ENCODE measurements around the gene SF1.

The SF1 gene

DNA sequence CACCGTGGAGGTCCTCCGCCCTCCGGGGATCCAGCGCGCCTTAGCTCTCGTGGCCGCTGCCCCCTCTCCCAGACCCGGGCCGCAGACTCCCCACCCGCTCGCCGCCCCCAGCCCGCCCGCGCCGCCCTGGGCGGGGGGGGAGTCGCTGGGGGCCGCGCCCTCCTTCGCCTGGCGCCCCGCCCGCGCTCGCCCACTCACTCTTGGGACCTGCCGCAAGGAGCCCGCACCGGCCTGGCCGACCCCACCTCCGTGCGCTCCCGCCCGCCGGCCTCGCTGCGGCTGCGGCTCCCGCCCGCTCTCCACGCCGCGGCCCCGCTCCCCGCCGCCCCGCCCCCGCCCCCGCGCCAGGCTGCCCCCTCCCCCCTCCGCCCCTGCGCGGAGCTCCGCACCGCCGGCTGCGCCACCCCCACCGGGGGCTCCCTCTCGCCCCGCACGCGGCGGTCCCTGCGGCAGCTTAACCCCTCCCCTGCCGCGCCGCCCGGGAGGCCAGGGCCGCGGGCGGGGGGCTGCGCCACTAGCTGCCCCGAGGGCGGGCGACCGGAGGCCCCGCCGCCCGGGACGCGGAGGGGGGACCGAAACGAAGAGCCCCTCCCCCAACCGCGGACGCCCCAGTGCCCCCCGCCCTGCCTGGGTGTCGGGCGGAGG, 33.7 kb downstream of the SF1 start:
- no peak for DNase-seq

DNA sequence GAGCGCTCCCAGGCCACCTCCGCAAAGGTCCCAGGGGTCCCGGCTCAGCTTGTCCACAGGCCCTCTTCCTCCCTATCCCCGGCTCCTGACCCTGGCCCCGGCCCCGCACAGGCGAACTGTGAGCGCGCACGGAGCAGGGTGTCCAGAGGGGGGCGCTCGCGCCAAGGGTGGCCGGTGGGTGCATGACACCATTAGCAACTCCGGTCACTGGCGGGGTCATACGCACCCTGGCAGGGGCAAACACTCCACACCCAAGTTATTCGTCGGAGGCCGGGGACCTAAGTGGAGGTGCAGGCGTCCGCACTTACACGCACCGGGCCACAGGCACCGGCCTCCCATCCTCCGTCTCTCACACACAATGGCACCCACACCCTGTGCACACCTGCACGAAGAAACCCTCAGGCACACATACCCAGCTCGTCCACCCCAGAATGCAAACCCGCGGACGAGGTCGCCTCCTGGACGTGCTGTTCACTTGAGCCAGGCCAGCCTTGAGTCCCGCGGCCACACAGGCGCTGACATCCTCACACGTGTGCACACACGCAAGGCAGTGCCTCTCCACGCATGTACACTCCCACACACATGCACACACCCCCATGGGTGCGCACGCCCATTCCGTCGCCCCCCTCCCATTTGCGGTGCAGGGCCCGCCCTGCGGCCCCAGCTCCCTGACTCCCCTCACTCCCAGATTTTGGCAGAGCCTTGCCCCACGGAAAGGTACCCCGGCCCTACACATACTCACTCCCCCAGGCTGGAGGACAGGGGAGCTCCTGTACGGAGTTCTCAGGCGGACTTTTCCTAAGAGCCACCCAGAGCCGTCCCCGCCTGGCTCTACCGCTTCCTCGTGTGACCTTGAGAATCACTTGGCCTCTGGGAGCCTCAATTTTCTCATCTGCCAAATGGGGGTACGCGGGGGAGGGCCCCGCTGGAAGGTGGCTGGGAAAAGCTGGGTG, 34.5 kb downstream of the SF1 start, which contains the start of gene RASGRP2:
RASGRP2 (minus strand) TSS at position 552 of the 953 bp plus-strand sequence. CDS start 1,276 bp downstream, outside the sequence.
- peak; percentile 91 for DNase-seq

DNA sequence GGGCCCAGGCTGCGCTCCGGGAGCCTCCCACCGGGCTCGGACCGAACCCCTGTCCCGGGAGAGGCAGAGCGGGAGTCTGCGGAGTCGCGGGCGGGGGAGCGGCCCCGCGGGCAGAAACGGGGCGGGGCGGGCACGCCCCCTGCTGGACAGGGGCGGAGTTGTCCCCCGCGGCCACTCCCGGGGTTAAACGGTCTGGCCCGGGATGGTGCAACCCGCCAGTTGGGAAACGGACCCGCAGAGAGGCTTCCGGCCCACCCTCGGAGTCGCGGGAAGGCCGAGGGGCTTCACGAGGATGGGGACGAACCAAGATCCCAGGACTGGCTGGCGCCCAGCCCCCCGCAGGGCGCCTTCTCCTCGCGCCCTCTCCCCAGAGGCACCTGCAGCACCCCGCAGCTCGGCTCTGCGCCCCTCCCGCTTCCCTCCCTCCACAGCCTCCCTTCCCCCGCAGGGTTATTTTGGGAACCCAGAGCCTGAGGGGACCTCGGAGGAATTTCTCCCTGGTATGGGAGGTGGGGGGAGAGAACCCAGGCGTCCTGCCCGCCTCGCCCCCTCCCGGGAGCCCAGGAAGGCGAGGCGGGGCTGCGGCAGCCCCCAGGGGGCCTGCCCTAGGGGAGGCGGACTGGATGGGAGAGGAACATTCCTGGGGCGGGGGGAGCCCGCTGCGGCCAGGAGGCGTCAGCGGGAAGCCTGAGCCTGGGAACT, 35.3 kb downstream of the SF1 start:
- peak; percentile 88 for DNase-seq

DNA sequence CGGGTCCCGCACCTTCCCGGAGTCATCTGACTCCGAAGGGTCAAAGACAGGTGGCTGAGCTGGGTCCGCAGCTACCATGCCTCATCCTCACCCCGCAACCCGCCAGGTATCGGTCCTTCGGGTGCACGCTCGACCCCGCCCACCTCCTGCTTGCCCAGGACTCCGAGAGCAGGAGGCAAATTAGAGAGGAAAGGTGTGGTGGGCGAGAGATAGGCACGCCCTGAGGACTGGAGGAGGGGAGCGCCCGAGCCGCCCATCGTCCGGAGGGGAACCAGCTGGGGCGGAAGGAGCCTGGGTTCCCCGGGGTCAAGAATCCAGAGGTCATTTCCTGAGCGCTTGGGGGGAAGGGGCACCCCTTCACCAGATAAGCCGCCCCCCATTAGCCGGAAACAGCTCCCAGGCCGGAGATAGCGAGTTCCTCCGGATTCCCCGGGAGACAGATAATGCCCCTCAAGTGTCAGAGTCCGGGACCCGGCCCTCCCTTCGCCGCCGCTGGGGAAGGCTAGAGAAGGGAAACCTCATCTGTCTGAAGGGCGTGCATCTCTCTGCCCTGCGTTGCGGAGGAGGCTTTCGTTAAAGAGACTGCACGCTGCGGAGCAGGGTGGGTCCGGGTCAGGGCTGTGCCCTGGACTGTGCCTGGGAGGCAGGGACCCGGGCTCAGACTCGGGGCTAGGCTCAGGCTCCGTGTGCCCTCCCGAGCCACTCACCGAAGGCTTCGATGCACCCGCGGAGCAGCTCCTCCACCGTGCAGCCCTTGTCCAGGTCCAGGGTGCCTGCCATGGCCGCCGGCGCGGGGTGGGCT, 36.1 kb downstream of the SF1 start:
- no peak for DNase-seq

DNA sequence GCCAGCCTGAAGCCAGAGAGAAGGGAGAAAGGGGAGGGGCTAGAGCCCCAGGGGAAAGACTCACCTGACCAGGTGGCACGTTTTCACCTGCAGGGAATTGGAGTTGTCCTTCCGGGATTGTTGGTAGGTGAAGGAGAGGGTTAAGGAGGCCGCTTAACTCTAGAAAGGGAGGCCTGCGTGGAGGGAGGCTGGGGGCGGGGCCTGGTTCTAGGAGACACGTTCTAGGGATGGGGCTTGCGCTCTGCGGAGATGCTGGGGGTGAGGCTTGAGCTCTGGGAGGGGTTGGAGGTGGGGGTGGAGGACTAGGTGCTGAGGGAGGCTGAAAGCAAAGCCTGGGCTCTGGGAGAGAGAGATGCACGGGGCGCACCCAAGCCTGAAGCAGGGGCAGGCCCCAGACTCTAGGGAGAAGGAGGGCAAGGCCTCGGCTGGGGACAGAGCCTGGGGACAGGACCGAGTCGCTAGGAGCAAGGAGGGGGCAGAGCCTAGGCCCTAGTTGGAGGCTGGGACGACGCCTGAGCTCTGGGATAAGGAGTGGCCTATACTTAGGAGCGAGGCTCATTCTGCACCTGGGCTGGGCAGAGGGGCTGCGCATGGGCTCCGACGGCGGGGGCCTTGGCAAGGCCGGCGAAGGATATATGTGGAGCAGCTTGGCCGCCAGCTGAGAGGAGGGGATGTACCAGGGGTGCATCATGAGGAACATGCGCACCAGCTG, 36.8 kb downstream of the SF1 start:
- no peak for DNase-seq

DNA sequence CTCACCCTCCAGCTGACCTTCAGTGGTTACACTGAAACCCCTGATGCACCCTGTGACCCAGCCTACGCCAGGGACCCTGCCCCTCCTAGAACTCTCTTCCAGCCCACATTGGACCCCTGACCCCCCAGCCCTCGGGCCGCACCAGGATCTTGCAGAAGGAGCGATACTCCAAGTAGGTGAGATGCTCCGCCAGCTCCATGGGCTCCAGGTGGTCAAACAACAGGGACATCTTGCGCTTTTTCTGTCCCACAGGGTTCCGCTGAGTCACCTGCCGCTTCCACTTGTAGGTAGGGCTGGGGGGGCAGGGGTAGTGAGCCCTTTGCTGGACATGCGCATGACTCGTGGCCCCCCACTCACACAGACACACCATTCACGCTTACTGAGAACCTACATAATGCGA, 38.5 kb downstream of the SF1 start:
- DNase-seq = no peak

DNA sequence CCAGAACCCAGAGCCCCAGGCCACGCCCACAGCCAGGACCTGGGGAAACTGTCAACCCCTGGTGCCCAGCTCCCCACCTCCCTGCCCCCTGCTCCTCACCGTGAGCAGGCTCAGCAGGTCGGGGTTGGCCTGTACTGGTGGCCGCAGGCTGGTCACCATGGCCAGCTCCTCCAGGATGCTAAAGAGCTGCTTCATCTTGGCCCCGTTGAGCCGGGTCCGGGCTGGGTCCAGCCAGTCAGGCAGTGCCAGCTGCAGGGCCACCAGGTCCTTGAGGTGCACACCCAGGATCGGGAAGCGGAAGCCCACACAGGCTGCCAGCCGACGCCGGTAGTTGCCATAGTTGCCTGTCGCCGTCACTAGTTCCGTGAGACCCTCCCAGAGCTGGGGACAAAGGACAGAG, 41.7 kb downstream of the SF1 start:
- no peak for DNase-seq

DNA sequence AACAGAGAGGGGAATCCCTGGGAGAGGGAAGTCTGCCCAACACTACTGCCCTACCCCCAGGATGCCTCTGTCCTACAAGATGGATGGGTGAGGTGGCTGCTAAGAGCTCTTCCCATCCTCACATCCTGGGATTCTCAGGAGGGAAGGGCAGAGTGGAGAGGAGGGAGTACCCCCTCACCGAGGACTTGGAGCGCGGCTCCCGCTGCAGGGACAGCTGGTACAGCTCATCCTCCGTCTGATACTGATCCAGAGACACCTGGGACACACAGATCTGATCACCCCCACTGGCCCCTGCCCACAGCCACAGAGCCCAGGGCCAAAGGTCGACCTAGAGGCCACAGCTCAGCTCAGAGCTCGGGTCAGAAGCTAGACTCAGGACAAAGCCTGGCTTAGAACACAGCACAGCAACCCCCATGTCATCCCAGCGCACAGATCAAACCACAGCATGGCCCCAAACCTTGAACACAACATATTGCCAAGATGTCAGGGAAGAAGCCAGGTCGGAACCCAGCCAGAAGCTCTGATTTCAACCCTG, 42.5 kb downstream of the SF1 start:
- DNase-seq = no peak

DNA sequence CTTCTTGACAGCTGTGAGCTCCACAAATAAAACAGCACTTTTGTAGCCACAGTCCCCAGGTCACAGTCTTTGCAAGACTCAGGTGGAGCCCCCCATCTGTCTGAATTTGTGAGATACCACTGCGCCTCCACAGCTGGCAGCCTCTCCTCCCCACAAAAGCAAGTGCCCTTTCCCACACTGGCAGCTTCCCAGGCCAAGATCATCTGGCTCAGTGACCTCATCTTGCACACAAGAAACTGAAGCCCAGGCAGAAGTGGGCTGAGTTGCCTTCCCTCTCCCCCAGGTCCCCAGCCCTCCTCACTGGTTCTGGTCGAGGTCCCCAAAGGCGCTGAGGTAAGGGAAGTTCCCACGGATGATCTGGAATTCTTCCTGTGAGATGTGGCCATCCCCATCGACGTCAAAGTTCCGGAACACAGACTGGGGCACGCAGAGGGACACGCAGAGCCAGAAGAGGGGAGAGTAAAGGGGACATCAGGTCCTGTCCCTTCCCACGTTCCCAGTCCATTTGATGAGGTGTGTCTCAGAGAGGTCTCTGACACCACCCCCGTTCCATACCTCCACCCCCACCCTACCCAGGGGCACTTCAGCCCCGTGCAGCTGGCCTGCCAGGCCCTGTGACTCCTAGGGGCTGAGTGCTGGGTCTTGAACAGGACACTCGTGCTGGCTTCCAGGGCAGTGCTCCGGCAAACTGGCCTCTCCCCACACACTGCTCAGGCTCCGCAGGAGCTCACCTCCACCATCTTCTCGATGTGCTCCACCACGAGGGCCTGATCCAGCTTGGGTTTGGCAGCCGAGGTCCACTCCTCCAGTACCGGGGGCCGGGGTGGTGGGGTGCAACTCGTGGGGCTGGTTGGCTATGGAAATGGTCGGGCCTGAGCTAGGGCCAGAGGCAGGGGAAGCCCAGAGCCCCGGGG, 43.3 kb downstream of the SF1 start:
- DNase-seq = no peak

DNA sequence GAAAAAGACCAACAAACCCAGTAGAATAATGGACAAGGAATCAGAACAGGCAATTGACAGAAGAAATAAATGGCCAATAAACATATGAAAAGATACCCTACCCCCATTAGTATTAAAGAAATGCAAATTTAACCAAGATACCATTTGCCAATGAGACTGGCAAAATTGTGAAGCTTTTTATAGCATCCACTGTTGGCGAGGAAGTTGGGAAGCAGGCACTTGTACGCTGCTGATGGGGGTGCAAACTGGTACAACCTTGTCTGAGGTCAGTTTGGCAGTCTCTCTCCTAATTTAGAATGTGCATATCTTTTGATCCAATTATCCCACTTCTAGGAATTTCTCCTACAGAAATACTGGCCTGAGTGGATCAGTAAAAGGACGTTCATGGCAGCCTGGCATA, 46.7 kb downstream of the SF1 start:
- DNase-seq = no peak

DNA sequence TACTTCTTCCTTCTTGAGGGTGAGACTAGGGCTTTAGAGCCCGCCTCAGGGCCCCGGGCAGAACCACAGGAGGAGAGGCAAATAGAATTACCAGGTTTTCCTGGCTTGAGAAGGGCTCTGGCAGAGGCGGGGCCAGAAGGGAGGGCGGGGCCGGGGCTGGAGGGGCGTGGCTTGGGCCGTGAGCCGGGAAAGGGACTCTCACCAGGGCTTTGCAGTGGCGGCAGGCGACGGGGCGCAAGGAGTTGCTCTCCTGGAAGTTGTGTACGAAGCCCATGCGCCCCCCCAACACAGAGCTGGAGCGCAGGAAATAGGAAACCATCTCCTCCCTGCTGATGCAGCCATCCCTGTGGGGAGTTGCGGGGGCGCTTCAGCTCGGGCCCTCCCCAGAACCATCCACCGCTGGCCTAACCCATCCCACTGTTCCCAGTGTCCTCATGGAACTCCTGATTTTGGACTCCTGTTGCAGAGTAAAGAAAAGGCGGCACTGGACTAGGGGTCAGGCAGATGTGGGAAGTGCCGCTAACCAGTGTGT, 48.4 kb downstream of the SF1 start:
- peak; percentile 54 for DNase-seq

DNA sequence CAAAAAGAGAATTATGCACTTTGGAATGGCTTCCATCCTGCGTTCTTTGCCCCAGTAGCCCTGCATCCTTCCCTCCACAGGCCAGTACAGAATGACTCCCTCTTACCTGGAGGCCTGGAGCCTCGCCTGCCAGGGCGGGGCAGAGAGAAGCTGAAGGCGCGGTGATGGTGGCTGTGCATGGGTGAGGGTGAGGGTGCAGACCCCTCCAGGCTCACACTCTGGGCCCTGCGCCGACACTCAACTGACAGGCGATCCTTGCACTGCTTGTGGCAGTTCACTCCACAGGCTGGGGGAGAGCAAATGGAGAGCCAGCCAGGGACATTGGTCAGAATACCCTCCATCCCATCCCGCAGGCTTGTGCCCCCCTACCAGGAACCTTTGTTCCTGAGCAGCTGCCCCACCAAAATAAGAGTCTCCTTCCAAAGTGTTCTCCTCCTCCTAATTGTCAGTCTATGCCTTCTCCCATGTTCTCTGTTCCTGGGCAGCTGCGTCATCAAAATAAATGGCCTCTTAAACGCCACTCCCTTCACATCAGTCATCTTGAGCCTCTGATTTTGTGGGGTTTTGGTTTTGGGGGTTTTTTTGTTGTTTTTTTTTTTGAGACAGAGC, 49.5 kb downstream of the SF1 start:
- DNase-seq = no peak

DNA sequence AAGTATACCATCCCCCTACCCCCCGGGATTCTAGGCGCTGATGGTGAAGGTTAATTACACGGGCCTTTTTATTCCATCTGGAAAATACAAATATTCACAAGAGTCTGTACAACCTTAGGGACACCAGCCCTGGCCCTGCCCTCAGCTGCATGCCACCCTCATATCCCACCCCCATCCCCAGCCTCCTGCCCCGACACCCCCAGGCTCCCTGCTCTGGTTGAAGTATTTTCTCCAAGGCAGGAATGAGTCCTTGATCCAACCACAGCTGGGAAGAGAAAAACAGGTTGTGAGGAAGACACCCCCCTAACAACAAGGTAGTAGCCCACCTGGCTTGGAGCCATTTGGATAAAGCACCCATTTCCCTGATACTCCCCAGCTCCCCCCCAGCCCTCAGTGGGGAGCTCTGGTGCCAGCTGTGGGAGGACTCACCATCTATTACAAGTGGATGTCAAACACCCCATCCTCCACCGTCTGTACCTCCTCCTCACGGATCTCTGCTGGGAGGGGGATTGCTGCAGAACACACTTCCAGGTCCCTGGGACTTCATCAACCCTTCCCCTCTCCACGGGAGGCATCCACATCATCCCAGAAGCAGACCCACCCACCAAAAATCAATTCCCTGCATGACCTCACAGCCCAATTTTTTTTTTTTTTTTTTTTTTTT, 51.3 kb downstream of the SF1 start:
- DNase-seq = no peak

DNA sequence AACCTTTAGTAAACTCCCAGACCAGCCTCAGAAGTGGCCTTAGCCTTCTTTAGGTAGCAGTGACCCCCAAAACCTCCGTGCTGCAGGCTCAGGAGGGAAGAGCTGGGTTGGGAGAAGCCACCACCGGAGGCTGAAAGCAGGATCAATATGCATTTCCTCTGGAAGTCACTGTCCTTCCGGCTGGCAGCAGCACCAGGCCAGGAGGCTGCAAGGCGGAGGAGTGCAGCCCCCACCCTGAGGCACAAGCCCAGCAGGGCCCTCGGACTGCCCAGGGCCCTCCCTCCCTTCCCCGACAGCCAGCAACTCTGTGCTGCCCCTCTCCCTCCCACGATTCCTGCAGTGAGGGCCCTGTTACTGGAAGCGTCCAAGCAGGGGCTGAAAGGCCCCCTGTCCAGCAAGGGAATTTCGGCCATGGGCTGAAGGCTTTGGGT, 52.1 kb downstream of the SF1 start:
- DNase-seq = no peak

DNA sequence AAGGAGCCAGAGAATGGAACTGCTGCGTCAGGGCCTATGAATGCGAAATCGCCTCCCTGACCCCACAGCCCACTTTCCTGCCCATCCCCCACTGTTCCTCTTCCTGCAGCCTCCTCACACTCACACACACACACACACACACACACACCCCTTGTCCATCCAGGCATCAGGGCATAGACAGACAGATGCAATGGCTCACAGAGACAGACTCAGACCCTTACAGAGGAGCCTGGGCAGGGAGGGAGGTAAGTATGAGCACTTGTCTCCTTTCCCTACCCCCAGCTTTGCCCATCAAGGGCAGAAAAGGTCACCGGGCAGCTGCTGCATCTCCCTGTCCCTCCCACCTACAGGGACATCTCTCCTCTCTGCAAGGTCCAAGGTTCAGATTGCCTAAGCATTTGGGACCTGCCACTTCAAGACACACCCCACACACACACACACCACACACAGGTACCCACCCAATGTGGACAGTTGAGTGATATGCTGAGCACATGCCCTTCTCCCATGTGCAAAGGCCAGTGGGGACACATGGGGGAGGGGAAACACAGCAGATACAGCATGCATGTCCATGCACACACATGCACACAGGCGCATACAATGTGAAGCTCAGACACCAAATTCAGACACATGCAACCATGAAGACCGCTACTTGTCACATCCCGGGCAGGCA, 53.3 kb downstream of the SF1 start:
- no peak for DNase-seq

DNA sequence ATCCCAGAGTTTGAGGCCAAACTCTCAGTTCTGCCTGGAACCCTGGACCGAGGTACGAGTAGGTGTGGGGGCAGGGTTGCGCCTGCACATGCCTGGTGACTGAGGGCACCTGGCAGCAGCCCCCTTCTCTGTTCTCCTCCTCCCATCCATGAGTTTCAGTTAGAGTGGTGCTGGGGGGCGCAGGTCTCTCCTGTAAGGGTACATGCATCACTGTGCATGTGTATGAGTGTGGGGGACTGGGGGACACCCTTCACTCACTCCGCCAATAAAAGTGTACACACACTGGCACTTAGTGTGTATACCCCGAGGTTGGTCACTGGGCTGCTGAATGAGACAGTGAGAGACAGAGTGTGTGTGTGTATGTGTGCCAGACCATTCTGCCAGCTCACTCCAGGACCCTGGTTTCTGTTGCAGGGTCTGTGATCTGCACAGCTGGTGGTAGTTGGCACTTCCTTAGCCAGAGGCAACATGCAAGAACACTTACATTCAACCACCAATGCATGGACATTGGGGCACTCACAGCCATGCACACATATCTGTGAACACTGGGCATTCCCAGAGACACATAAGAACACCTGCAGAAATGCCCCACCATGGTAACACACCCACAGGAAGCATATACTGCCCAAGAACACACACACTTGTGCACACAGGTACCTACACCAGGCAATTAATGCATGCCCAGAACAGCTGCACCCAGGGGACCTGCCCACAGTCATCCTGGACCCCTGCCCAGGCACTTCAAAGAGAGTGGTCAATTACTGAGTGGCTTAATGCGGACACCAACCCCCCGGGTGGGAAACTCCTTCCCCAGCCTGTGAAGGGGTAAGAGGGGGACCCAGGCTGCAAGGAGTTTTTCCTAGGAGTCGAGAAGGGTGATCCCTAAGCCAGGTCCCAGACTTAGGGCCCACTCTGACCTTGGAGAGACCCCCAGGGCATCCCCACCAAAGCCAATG, 54.2 kb downstream of the SF1 start:
- no peak for DNase-seq

DNA sequence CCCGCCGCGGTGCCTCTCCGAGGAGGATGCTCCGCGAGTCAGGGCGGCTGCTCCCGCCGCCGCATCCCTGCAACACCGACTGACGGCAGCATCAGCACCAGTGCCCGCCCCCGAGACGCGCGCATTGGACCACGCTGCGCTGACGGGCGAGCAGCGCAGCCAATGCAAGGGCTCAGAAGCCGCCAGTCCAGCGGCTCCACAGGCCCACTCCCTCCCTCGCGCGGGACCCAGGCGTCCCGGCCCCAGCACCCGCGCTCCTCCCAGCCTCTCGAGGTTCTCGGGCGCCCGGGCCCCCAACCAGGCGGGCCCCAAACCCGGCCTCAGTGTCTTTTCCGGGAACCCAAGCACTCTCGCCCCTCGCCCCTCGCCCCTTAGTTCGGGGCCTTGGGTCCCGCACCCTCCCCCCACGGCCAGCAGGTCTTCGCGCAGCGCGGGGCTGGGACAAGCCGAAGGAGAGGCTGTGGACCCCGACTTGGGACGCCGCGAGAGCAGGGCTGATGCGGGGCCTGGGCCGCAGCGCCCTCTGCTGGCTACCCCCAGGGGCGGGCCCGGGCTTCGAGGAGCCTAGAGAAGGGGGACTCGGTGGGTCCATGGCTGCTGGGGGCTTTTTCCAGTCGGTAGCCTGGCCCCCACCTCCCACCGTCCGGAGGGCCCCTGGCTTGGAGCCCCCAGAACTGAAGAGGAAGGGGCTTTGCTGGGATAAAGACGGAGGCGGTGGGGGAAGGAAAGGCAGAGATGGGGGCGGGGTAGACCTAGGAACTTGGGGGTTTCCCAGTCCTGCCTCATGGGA, 55.0 kb downstream of the SF1 start, which contains the start of gene NRXN2:
NRXN2 (minus strand) TSS at position 81 of the 790 bp plus-strand sequence. CDS start 9,498 bp downstream, outside the sequence.
- peak; percentile 89 for DNase-seq

Measured in stimulated activated CD8-positive, alpha-beta memory T cell treated with anti-CD3 and anti-CD28 coated beads, Interleukin-4, amount 100 ng/mL, for 48 hours (primary cell).